Measurements from ENCODE around the gene GRID2. TPM values are rescaled to one million over a fixed set of nuclear protein-coding genes. Genes with fewer than 3 reads are reported as not detected.

GRID2 gene
- total RNA-seq, 1 donor from 2014 or later = not detected

- intact Hi-C loops (cut with micrococcal nuclease) = no loop called here
- TF ChIP-seq CTCF (IDR thresholded peaks at IDR 0.05; ENCODE audit: borderline replicate concordance) = peak; percentile 73
- no peak for DNase-seq
- H3K4me3 ChIP-seq = no peak overlapping the region
- H3K27me3 ChIP-seq (ENCODE audit: low read depth) = no peaks in the 10 kb centered on the region
- H3K9me3 ChIP-seq (replicated peaks) = no peaks in the 10 kb centered on the region
- H3K27ac ChIP-seq (replicated peaks) = no peak overlapping the region
- no peaks in the 10 kb centered on the region for H3K4me1 ChIP-seq
- H3K36me3 ChIP-seq = no peaks in the 10 kb centered on the region
Observed at GRCh38 chr4:93764639-93765246, 1461.0 kb downstream of the GRID2 start.

- DNase-seq = no peak
- H3K36me3 ChIP-seq = no peaks in the 10 kb centered on the region
- TF ChIP-seq CTCF (IDR thresholded peaks at IDR 0.05; ENCODE audit: borderline replicate concordance) = no peak
- H3K4me3 ChIP-seq = no peak overlapping the region
- no peaks in the 10 kb centered on the region for H3K9me3 ChIP-seq (replicated peaks)
- no peaks in the 10 kb centered on the region for H3K27me3 ChIP-seq (ENCODE audit: low read depth)
- H3K4me1 ChIP-seq = no peaks in the 10 kb centered on the region
- intact Hi-C loops (cut with micrococcal nuclease) = no loop called here
- H3K27ac ChIP-seq (replicated peaks) = no peak overlapping the region
Observed at GRCh38 chr4:93767917-93768316, 1464.2 kb downstream of the GRID2 start.

- H3K9me3 ChIP-seq (replicated peaks) = no peaks in the 10 kb centered on the region
- no peaks in the 10 kb centered on the region for H3K4me1 ChIP-seq
- no peaks in the 10 kb centered on the region for H3K36me3 ChIP-seq
- intact Hi-C loops (cut with micrococcal nuclease) = no loop called here
- no peak for DNase-seq
- H3K4me3 ChIP-seq = no peak overlapping the region
- H3K27ac ChIP-seq (replicated peaks) = no peak overlapping the region
- no peak for TF ChIP-seq CTCF (IDR thresholded peaks at IDR 0.05; ENCODE audit: borderline replicate concordance)
- no peaks in the 10 kb centered on the region for H3K27me3 ChIP-seq (ENCODE audit: low read depth)
Observed at GRCh38 chr4:93770201-93770600, 1466.4 kb downstream of the GRID2 start.

- Histone ChIP-seq H3K36me3 (no peaks in the 10 kb centered on the region), H3K9me3 (replicated peaks) (no peaks in the 10 kb centered on the region), H3K4me3 (no peak overlapping the region), H3K27ac (replicated peaks) (no peak overlapping the region), H3K4me1 (no peaks in the 10 kb centered on the region), H3K27me3 (ENCODE audit: low read depth) (no peaks in the 10 kb centered on the region)
- TF ChIP-seq CTCF (IDR thresholded peaks at IDR 0.05; ENCODE audit: borderline replicate concordance) = no peak
- intact Hi-C loops (cut with micrococcal nuclease) = no loop called here
- DNase-seq = no peak
Observed at GRCh38 chr4:93771640-93772411, 1468.1 kb downstream of the GRID2 start.

- Histone ChIP-seq H3K36me3 (no peaks in the 10 kb centered on the region), H3K27me3 (ENCODE audit: low read depth) (peaks cover 6% of the 10 kb centered on the region), H3K4me1 (no peaks in the 10 kb centered on the region), H3K4me3 (no peak overlapping the region), H3K27ac (replicated peaks) (no peak overlapping the region), H3K9me3 (replicated peaks) (no peaks in the 10 kb centered on the region)
- DNase-seq = no peak
- no peak for TF ChIP-seq CTCF (IDR thresholded peaks at IDR 0.05; ENCODE audit: borderline replicate concordance)
- intact Hi-C loops (cut with micrococcal nuclease) = no loop called here
Observed at GRCh38 chr4:93772858-93773257, 1469.1 kb downstream of the GRID2 start.

Data from left ventricle myocardium inferior (tissue), 1 donor.